DMS 273 (cell line): Measurements from ENCODE around the gene CCNL1.
"Not testable (repeated sequence)": the region's sequence is repeated elsewhere in the genome, so short reads cannot be mapped to it uniquely, and the experiment has no call there.

Experiments used
- DNase-seq: peaks from one replicate; lab custom pipeline; 2025; ENCODE audit not compliant: unreplicated experiment; lab: John Stamatoyannopoulos, UW

The CCNL1 gene

DNA sequence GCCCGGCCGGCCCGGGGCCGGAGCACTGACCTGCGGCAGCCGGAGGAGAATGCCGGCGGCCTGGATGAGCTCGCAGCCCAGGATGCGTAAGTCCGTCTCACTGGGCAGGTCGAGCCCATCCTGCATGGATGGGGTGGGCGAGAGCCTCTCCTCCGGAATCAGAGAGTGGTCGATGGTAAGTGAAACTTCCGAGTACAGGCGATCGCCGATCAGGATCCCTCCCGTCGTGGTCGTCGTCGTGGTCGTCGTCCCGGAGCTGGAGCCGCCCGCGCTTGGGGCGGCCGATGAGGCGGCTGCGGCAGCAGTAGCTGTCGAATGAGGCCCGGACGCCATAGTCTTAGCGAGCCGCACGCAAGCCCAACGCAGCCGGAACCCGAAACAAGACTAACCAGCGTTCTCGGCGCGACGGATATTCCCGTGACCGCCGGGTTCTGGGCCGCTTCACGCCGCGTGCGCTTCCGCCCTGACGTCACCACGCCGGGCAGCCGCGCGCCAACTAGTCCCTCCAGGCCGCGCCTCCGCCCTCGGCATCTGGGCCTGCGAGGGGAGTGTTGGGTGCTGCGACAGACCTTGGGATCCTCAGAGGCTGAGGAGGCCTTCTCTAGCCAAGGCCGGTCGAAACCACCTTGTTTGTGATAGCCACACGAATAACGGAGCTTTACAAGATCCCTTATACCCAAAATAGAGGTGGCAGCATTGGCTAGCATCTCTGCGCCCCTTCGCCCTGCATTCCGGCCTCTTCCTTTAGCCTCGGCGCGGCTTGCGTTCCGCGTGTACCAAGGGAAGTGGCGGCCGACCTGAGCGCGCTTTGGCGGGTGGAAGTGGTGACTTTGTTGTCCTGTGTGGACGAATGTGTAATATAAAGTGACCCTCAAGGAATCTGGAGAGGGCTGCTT, at the start of gene CCNL1:
TSS of gene CCNL1 (minus strand) at position 386 of the 896 bp plus-strand sequence. CDS start at position 333, 53 bp downstream.
- peak; percentile 100 for DNase-seq

DNA sequence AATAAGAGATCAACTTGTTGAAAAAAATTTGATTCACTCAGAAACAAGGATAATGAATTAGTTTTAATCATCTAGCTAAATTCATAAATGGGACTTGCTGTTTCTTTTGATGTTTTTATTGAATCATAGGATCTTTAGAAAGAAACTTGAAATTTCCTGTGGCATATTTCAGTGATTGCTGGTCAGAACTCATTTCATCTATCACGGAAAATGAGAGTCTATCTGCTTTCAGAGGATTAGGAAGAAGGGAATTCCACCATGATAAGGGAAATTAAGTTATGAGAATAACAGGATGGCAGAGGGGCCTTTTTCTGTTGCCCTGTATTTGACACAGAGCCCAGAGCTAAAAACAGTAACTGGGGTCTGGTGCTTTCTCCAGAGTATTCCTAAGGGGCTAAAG, 44.9 kb upstream of the CCNL1 start:
- DNase-seq: no peak

DNA sequence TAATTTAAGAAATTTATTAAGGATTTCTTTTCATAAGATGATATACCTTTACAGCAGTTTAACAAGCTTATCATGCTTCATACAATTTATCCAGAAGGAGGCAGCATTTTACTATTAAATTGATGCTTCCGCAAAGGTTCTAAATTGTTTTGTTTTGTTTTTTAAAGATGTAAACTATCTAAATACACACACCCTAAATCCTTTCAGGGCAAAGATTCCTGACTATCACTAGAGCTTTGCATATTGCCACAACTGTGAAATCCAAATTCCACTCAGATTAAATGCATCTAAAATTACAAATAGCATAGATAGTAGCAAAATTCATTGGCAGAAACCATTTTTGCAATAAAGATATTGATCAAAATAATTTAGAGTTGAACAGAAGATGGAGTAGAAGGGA, 44.5 kb upstream of the CCNL1 start:
- DNase-seq: peak; percentile 74

- peak; percentile 84 for DNase-seq
Measured at GRCh38 chr3:157201648-157202278, 41.8 kb upstream of the CCNL1 start.

DNA sequence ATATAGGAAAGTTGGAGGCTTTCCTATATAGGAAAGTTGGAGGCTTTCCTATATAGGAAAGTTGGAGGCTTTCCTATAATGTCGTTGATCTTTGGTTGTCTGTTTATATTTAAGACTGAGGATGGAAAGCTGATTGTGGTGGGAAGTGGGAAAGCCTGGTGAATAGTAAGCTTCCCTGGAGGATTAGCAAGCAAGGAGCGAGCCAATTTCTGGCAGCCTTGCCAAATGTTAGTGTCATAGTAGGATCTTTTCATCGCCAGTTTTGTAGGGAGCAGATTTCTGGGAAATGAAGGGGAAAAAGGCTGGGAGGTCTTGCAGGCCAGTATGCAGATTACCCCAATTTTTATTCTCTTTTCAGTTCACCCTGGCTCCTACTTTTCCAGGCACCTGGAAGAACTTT, 39.9 kb upstream of the CCNL1 start:
- no peak for DNase-seq

- no peak for DNase-seq
Measured at GRCh38 chr3:157195965-157196364, 36.0 kb upstream of the CCNL1 start.

- not testable (repeated sequence) for DNase-seq
Measured at GRCh38 chr3:157191149-157191548, 31.2 kb upstream of the CCNL1 start.

GRCh38 chr3:157190380-157190872, 30.5 kb upstream of the CCNL1 start:
- DNase-seq: no peak

DNA sequence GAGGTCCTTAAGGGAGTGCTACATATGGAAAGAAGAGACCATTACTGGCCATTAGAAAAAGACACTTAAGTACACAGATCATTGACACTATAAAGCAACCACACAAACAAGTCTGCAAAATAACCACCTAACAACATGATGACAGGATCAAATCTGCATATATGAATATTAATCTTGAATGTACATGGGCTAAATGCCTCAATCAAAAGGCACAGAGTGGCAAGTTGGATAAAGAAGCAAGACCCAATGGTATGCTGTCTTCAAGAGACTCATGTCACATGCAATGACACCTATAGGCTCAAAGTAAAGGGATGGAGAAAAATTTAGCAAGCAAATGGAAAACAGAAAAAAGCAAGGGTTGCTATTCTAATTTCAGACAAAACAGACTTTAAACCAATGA, 28.4 kb upstream of the CCNL1 start:
- no peak for DNase-seq

GRCh38 chr3:157182879-157183278, 22.9 kb upstream of the CCNL1 start:
- DNase-seq: peak; percentile 17

DNA sequence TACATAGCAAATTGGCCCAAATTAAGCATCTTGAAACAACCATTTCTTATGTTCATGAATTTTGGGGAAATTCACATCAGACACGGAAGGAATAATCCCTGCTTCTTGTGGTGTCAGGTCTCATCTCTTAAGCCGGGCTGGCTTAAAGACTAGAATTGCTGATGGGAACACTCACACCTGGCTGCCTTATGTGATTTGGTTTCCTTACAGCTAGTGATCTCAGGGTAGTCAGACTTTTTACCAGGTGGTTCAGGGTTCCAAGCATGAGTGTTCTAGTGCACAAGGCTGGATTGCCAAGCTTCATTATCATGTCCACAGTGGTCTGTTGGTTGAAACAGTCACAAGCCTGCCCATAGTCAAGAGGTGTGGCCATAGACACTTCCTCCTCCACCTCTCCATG, 20.3 kb upstream of the CCNL1 start:
- no peak for DNase-seq

GRCh38 chr3:157179365-157179803, 19.4 kb upstream of the CCNL1 start:
- no peak for DNase-seq

DNA sequence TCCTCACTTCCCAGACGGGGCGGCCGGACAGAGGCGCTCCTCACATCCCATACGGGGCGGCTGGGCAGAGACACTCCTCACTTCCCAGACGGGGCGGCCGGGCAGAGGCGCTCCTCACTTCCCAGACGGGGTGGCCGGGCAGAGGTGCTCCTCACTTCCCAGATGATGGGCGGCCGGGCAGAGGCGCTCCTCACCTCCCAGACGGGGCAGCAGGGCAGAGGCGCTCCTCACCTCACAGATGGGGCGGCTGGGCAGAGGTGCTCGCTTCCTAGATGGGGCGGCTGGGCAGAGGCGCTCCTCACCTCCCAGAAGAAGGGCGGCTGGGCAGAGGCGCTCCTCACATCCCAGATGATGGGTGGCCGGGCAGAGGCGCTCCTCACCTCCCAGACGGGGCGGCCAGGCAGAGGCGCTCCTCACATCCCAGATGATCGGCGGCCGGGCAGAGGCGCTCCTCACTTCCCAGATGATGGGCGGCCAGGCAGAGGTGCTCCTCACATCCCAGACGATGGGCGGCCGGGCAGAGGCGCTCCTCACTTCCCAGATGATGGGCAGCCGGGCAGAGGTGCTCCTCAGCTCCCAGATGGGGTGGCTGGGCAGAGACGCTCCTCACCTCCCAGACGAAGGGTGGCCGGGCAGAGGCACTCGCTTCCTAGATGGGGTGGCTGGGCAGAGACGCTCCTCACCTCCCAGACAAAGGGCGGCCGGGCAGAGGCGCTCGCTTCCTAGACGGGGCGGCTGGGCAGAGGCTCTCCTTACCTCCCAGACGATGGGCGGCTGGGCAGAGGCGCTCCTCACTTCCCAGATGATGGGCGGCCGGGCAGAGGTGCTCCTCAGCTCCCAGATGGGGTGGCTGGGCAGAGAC, 18.8 kb upstream of the CCNL1 start:
- not testable (repeated sequence) for DNase-seq

- DNase-seq: not testable (repeated sequence)
Measured at GRCh38 chr3:157177801-157178453, 18.0 kb upstream of the CCNL1 start.

- no peak for DNase-seq
Measured at GRCh38 chr3:157176934-157177333, 17.0 kb upstream of the CCNL1 start.

DNA sequence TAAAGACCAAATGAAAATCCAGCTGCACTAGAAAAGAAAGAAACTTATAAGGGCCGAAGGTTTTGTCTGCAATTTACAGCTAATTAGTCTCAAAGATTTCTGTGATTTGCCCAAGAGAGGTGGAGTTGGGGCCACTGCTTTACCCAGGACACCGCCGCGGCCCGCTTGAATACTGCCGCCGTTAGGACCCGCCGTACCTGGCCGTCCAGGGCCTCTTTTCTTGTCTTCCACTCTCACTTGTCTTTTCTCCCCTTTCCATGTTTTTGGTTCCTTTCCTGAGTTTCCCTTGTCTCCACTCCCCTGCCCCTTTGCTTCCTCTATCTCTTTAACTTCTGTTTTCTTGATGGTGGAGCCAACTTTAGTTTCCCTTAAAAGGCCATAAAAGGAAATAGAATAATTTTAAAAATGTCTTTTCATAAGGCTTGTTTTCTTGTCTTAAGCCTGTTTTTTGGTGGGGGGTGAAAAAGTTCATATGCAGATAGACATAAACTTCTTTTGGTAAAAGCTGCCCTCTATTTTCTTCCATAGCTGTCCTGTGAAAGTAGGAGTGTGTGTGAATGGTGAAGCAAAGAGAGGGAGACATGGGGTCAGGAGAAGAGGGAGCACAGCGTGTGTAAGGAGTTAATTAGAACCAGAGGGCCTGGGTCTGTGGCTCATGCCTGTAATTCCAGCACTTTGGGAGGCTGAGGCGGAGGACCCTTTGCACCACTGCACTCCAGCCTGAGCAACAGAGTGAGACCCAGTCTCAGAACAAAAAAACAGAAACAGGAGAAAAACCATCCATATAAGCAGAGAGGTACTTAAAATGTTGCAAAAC, 16.0 kb upstream of the CCNL1 start:
- DNase-seq: peak; percentile 70

DNA sequence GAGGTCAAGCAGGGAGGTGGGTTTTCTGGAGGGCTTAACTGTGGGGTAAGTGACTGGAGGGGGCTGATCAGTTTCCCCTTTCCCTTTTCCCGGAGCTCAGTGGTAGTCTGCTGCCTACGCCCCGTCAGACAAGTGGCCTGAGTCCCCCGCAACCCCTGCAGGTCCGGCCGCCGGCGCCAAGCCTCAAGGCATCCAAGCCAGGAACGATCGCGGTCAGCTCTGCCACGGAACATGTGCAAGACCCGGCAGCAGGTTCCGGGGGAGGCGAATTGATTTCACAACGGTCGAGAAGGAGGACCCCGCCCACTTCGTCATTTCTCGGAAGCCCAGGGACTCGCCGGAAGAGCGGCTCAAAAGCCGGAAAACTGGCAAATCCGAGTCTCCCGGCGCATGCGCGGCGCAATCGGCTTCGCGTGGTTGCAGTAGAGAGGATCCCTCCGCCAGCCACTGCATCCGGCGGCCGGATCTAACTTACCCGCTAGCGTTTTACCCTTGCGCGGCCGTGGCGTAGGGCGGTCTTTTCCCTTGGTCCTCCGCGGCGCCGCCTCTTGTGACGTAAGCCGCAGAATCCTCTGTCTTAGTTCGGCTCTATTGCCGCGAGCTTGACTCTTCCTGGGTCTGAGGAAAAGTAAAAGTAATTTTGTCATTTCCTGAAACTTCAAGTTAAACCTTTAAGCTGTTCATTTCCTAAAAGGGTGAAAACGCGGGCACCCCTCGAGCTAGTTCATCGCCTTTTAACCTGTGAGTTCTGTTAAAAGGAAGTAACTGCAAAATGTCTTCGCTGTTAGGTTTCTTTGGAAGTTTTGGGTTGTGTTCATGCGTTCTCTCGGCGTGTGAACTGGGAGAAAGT, 14.9 kb upstream of the CCNL1 start:
- peak; percentile 100 for DNase-seq

- DNase-seq: peak; percentile 77
Measured at GRCh38 chr3:157174290-157174648, 14.3 kb upstream of the CCNL1 start.

DNA sequence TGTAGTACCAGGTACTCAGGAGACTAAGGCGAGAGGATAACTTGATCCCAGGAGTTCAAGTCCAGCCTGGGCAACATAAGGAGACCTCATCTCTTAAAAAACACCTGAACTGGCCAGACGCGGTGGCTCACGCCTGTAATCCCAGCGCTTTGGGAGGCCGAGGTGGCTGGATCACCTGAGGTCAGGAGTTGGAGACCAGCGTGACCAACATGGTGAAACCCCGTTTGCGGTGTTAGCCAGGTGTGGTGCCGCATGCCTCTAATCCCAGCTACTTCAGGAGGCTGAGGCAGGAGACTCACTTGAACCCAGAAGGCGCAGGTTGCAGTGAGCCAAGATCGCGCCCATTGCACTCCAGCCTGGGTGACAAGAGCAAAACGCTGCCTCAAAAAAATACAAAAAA, 13.4 kb upstream of the CCNL1 start:
- not testable (repeated sequence) for DNase-seq
